HUDEP-2 (cell line): ENCODE measurements around the gene NKAPL.
"Not testable (repeated sequence)": the region's sequence is repeated elsewhere in the genome, so short reads cannot be mapped to it uniquely, and the experiment has no call there.

Experiments used
- DNase-seq, 76 experiments: peaks; one replicate each; lab custom pipeline; 2025; ENCODE audit not compliant: unreplicated experiment in 76 of 76; lab: John Stamatoyannopoulos, UW

NKAPL gene

DNA sequence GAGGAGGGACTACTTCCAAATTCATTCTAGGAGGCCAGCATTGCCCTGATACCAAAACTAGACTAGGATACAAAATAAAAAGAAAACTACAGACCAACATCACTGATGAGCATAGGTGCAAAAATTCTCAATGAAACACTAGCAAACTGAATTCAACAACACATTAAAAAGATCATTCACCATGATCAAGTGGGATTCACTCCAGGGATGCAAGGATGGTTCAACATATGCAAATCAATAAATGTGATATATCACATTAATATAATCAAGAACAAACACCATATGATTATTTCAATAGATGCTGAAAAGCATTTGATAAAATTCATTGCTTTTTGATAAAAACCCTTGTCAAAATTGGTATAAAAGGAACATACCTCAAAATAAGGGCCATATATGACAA lies 32.5 kb downstream of the NKAPL start:
- no peak for DNase-seq

GRCh38 chr6:28295326-28295725 lies 36.2 kb downstream of the NKAPL start:
- no peak for DNase-seq

- no peak for DNase-seq
These were observed 37.5 kb downstream of the NKAPL start for GRCh38 chr6:28296520-28297060.

- no peak for DNase-seq
These were observed 44.5 kb downstream of the NKAPL start for GRCh38 chr6:28303570-28303969.

DNA sequence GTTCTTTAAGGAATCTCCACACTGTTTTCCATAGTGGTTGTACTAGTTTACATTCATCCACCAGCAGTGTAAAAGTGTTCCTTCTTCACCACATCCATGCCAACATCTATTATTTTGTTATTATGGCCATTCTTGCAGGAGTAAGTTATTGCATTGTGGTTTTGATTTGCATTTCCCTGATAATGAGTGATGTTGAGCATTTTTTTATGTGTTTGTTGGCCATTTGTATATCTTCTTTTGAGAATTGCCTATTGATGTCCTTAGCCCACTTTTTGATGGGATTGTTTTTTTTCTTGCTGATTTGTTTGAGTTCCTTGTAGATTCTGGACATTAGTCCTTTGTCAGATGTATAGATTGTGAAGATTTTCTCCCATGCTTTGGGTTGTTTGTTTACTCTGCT lies 47.3 kb downstream of the NKAPL start:
- DNase-seq = not testable (repeated sequence)
